RWPE2 (cell line): Measurements from ENCODE around the gene SHISA7.

Experiments used
- ATAC-seq: fragments of 200-7000 bp; cut with Tn5 transposase; 3 replicates; pipeline ENCODE4 v1.9.1; 2021; ENCODE audit warnings: low read depth
- DNase-seq: peaks from one replicate; pipeline ENCODE4 v3.0.0-alpha.2; 2020; ENCODE audit warnings: low spot score
- H3K27ac ChIP-seq: fragments of 450-650 bp; 2 replicates; pipeline ENCODE4 v1.5.1; 2017; ENCODE audit warnings: mild to moderate bottlenecking; ENCODE audit not compliant: poor library complexity, severe bottlenecking
- H3K27me3 ChIP-seq: fragments of 250-450 bp; sonication (Bioruptor Pico); 2 replicates; pipeline ENCODE4 v1.5.1; 2021; ENCODE audit warnings: mild to moderate bottlenecking, moderate library complexity; ENCODE audit not compliant: insufficient read depth, poor library complexity, severe bottlenecking
- H3K36me3 ChIP-seq: fragments of 250-450 bp; sonication (Bioruptor Pico); 2 replicates; pipeline ENCODE4 v1.5.1; 2020; ENCODE audit warnings: low read depth, mild to moderate bottlenecking, moderate library complexity
- H3K4me1 ChIP-seq: fragments of 250-450 bp; sonication (Bioruptor Pico); 2 replicates; pipeline ENCODE4 v1.5.1; 2021; ENCODE audit warnings: mild to moderate bottlenecking, moderate library complexity; ENCODE audit not compliant: insufficient read depth, poor library complexity, severe bottlenecking
- H3K4me3 ChIP-seq: fragments of 250-450 bp; sonication (Bioruptor Pico); 2 replicates; pipeline ENCODE4 v1.5.1; 2021; ENCODE audit warnings: mild to moderate bottlenecking, moderate library complexity; ENCODE audit not compliant: severe bottlenecking
- H3K9me3 ChIP-seq: fragments of 250-450 bp; sonication (Bioruptor Pico); 2 replicates; pipeline ENCODE4 v1.5.1; 2021; ENCODE audit warnings: mild to moderate bottlenecking, moderate library complexity; ENCODE audit not compliant: severe bottlenecking
- TF ChIP-seq, protein P1 (sequence below): fragments of 450-650 bp; IDR thresholded peaks from one replicate; pipeline ENCODE4 v1.5.1; 2017; ENCODE audit warnings: mild to moderate bottlenecking, moderate library complexity; ENCODE audit not compliant: poor library complexity, severe bottlenecking

Gene SHISA7

DNA sequence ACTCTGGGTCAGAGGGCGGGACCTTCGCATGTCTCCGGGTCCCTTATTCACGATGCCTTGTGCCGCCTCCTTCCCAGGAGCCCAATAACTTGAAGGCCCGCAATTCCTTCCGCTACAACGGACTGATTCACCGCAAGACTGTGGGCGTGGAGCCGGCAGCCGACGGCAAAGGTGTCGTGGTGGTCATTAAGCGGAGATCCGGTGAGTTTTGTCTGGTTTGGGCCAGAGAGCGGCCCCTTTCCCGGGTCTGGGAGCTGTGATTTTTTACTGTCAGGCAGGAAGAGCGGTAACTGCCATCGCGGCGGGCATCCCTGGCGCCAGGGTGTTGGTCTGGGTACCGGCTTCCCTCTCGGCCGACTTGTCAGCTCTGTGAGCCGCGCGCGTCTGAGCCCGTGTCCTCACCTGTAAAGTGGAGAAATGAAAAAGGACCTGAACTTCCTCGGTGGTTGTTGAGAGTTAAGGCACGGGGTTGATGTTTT, 56.6 kb downstream of the SHISA7 start:
- DNase-seq: no peak
- no peak for ATAC-seq
- H3K27me3 ChIP-seq: no peaks in the 10 kb centered on the region
- peak overlapping the region; percentile 93 for H3K27ac ChIP-seq
- TF ChIP-seq, protein P1, sequence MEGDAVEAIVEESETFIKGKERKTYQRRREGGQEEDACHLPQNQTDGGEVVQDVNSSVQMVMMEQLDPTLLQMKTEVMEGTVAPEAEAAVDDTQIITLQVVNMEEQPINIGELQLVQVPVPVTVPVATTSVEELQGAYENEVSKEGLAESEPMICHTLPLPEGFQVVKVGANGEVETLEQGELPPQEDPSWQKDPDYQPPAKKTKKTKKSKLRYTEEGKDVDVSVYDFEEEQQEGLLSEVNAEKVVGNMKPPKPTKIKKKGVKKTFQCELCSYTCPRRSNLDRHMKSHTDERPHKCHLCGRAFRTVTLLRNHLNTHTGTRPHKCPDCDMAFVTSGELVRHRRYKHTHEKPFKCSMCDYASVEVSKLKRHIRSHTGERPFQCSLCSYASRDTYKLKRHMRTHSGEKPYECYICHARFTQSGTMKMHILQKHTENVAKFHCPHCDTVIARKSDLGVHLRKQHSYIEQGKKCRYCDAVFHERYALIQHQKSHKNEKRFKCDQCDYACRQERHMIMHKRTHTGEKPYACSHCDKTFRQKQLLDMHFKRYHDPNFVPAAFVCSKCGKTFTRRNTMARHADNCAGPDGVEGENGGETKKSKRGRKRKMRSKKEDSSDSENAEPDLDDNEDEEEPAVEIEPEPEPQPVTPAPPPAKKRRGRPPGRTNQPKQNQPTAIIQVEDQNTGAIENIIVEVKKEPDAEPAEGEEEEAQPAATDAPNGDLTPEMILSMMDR: no peak
- peaks cover 59% of the 10 kb centered on the region for H3K36me3 ChIP-seq
- no peaks in the 10 kb centered on the region for H3K9me3 ChIP-seq
- H3K4me3 ChIP-seq: peak overlapping the region; percentile 73
- peaks cover 9% of the 10 kb centered on the region for H3K4me1 ChIP-seq

DNA sequence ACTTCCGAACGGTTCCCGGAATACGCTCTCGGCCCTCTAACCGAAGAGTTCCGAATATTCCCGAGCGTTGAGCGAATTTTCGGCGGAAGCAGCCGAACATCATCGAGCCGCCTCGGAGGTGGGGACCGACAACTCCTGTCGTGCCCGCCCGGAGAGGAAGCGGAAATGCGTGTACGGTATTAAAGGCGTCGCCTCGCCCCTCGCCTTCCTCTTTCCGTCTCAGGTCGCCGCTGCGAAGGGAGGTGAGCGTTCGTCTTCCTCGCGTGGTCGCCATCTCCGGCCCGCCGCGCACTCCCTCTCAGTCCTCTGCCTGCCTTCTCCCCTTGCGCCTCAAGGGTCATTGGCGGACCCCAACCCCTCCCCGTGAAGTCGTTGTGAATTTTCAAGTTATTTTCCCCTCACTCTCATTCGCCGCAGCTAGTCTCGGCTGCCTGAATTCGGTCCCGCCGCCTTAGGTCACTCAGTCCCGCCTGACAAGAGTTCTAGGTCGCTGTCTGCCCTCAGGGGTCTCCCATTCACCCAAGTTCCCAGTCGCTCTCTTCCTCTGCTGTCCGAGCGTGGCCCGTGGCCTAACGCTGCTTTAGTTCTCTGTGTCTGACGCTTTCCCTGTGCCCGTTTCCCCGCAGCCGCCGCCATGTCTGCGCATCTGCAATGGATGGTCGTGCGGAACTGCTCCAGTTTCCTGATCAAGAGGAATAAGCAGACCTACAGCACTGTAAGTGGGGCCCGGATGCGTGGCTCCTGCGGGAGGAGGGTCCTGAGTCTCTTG, 57.2 kb downstream of the SHISA7 start, which contains the start of gene RPL28:
Gene RPL28, plus strand, starts transcription at position 209 of the 769 bp plus-strand sequence. Its CDS starts 426 bp downstream, at position 635.
- H3K9me3 ChIP-seq: no peaks in the 10 kb centered on the region
- ATAC-seq (peak; percentile 53), DNase-seq (peak; percentile 97)
- H3K4me1 ChIP-seq: peaks cover 9% of the 10 kb centered on the region
- peaks cover 53% of the 10 kb centered on the region for H3K36me3 ChIP-seq
- no peaks in the 10 kb centered on the region for H3K27me3 ChIP-seq
- TF ChIP-seq, protein P1: no peak
- peak within 1 kb of the TSS; percentile 93 for H3K27ac ChIP-seq
- H3K4me3 ChIP-seq: peak within 1 kb of the TSS; percentile 73

DNA sequence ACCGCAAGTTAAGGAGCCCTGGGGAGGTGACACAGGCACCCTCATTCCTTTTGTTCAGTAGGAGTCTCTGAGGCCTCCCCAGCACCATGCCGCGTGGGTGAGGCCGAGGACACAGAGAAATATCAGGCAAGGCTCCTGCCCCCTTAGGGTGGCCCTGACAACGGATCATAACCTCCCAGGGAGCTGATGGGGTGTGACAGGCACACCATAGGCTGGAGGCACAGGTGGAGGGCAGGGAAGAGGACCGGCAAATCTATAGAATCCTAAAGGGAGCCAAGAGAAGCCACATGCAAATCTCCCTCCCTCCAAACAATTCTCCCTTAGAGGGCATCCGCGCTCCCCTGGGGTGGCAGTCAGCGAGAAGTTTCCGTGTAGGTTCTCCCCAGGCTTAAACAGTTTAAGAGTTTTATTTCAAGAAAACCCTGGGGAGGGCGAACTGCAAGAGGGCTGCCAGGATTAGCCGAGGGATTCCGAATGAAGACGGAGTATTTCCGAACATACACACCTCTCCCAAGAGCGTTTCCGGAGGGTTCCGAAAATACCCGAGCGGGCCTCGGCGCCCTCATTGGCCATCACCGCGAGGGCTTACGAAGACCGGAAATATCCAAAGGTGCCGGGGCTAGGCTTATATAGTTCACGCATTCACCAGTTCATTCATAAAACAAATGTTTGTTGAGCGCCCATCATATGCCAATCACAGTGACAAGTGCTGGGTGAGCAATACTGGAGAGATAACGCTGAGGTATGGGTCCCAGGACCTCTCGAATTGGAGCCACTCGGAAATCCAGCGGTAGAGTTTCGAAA, 58.0 kb downstream of the SHISA7 start:
- Histone ChIP-seq H3K36me3 (peaks cover 47% of the 10 kb centered on the region), H3K4me1 (peaks cover 9% of the 10 kb centered on the region), H3K9me3 (no peaks in the 10 kb centered on the region), H3K27me3 (no peaks in the 10 kb centered on the region), H3K4me3 (peak overlapping the region; percentile 73), H3K27ac (peak overlapping the region; percentile 93)
- peak; percentile 75 for ATAC-seq
- peak; percentile 91 for DNase-seq
- TF ChIP-seq, protein P1: no peak

DNA sequence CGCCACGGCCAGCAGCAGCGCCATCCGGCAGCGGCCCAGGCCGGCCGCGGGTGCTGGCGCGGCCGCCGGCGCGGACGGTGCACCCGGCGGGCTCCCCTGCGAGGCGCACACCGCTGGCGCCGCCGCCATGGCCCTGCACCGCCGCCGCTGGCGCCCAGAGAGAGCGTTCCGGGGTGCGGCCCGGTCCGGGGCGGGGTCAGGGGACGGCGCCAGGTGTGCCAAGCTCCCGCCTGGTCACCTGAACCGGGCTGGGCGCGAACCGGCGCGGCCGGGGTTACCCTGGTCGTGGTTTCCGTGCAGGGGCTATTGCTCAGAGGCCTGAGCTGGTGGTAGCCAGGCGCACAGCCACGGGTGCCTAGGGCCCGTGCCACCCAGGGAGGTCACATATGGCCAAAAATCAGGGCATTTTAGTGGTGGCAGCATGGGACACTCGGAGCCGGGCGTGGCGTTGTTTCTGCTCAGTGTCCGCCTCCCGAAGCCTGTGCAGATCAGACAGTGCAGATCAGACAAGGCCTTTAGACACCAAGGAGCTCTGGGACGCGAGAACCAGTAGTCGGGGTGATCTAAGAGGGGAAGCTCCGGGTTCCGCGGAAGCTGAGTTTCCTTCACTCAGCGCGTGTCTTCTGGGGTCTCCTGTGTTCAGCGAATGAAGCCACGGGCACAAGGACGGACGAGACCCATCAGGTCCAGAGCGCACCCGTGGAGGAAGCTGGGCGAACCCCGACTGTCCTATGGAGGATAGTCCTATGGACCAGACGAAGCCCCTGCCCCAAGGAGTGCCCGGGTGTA, 58.8 kb downstream of the SHISA7 start, which contains the start of gene TMEM238:
Gene TMEM238, minus strand, starts transcription at position 162 of the 789 bp plus-strand sequence. Its CDS starts 33 bp downstream, at position 129.
- Histone ChIP-seq H3K4me1 (peaks cover 9% of the 10 kb centered on the region), H3K27ac (peak within 1 kb of the TSS; percentile 93), H3K4me3 (peak within 1 kb of the TSS; percentile 73), H3K36me3 (peaks cover 39% of the 10 kb centered on the region), H3K27me3 (no peaks in the 10 kb centered on the region), H3K9me3 (no peaks in the 10 kb centered on the region)
- peak; percentile 7; the same call in 2 of the 3 replicates for ATAC-seq
- TF ChIP-seq, protein P1: peak; percentile 36
- no peak for DNase-seq
